Measurements from ENCODE around the gene EIF3I.
A peak's percentile ranks its signal among the peaks of the same experiment; 100 is the strongest.

Gene EIF3I

DNA sequence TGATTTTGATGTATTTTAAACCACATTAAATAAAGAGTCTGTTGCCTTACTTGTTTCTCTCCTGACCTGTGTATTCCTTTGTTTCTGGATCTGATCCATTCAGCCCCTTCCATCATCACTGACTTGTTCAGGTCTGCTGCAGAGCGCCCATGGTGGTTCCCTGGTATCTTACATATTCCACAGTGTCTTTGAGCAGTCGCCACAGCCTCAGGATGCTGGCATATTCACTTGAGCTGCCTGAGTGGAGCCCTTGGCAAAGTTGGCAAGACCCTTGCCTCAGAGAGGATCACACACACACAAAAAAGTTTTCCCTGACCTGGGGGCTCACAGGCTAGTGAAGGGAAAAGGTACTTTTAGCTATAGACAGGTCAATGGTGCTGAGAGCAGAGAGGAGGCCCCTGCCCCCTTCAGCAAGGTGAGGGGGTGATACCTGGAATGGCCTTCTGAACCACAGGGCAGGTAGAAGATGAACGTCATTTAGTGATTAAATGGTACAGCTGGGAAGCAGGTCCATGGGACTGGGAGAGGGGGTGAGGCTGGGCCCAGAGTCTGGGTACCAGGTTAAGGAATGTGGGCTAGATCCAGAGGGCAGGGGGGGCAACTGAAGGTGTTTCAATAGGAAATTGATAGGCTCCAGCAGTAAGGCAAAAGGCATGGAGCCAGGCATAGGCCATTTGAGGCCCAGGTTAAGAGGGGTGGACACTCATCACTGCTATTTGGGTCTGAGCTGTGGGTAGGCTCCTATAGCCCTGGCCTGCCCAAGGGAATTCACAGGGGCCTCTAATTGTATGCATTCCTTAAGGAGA is 23.8 kb upstream of the EIF3I start:
- DNase-seq, result no peak

GRCh38 chr1:32199043-32199716 is 23.0 kb upstream of the EIF3I start:
- DNase-seq, result no peak

GRCh38 chr1:32199717-32200072 is 22.5 kb upstream of the EIF3I start:
- no peak for DNase-seq

GRCh38 chr1:32200226-32201010 is 21.8 kb upstream of the EIF3I start, which contains the start of gene CCDC28B:
Gene CCDC28B, plus strand, starts transcription at chr1:32200595. Its CDS starts 1,341 bp downstream, at chr1:32201936.
- DNase-seq, result peak; percentile 38 to 65

DNA sequence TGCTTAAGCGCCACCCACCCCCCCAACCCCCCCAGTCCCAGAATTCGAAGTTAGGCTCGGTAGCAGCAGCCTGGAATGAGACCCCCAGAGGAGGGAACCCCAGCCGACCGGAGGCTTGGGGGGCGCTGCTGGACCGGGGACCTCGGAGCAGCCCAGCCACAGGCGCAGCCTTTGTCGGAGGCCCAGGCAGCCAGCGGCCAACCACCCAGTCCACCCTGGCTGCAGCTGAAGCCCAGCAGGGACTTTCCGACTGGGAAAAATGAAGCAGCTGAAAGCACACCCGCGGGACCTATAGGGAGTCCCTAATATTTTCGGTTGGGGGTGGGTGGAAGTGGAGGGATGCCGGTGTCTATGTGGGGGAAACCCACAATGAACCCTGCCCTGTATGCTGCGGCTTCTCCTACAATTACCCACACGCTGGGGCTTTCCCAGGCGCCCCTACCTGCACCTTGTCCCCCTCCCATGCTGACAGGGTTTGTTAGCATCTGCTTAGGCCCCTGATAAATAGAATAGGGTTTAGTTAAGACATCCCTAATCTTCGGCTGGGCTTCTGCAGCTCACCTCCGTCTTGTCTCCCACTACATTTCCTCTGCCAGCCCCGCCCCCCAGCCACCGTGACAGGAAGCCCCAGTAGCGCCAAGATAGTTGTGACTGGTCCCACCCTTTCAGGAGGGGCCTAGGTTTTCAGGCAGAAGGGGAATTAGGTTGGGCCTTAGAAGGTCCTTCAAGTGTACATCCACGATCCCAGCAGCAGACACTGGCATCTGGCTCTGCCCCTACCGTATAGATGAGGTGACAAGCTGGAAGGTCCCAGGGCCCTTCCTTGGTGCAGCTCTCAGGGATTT is 21.0 kb upstream of the EIF3I start:
- no peak for DNase-seq

GRCh38 chr1:32204943-32205361 is 17.3 kb upstream of the EIF3I start:
- no peak for DNase-seq

DNA sequence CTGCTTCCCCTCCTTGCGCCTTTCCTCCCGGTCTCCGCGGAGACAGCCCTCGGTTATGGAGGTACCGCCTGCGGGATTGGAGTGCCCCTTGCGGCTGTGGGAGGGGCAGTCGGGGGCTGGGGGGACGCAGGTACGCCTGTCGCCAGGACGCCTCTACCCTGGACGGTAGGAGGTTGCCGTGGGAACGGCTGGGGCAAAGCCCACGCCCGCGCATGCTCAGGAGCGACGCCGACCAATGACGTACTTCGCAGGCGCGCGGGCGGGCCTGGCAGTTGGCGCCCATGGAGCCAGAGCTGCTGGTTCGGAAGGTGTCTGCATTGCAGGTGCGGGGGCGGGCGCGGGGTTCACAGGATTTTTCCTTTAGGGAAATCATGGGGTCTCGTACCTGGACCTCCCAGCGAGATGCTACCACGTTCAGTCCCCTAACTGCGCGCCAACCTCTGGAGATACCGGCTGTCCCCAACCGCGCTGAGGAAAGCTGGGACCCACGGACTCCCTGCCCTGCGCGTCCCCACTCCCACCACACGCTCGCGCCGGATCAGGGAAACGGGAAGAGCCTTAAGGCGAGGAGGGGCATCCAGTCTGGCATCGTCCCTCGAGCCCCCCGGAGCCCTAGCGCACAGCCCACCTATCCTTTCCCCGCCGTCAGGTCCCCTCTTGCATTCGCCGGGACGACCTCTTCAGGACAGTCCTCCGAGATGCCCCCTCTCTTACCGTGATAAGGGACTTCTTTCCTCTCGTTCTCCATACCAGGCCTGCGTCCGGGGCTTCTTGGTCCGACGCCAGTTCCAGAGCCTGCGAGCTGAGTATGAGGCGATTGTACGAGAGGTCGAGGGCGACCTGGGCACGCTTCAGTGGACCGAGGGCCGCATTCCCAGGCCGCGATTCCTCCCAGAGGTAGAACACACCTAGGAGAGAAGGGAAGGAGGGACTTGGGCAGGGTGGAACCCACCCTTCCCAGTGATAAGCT is 16.5 kb upstream of the EIF3I start, which contains the start of gene IQCC:
Gene IQCC, plus strand, starts transcription at position 271 of the 970 bp plus-strand sequence. Its CDS starts 11 bp downstream, at position 282.
- DNase-seq, result peak; percentile 74 to 81

GRCh38 chr1:32208469-32208868 is 13.7 kb upstream of the EIF3I start:
- no peak for DNase-seq

DNA sequence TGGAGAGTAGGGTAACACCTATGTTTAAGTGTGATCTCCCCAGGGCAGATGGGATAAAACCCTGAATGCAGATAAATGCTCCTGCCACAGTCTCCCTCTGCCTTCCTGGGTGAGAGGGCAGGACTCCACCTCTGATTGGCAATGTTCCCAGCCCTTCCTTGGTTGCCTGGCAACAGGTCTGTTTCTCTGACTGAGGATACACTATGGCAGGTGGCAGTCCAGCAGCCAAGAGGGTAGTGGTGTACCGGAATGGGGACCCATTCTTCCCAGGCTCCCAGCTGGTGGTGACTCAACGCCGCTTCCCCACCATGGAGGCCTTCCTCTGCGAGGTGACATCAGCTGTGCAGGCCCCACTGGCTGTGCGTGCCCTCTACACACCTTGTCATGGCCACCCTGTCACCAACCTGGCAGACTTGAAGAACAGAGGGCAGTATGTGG is 13.3 kb upstream of the EIF3I start, which contains the start of gene DCDC2B:
Gene DCDC2B, plus strand, starts transcription at position 199 of the 438 bp plus-strand sequence. Its CDS starts 5 bp downstream, at position 204.
- DNase-seq, result peak; percentile 76 to 81

- DNase-seq, result peak; percentile 56 to 64
Observed at GRCh38 chr1:32215629-32216480, 6.4 kb upstream of the EIF3I start.

GRCh38 chr1:32216566-32216965 is 5.6 kb upstream of the EIF3I start:
- no peak for DNase-seq

DNA sequence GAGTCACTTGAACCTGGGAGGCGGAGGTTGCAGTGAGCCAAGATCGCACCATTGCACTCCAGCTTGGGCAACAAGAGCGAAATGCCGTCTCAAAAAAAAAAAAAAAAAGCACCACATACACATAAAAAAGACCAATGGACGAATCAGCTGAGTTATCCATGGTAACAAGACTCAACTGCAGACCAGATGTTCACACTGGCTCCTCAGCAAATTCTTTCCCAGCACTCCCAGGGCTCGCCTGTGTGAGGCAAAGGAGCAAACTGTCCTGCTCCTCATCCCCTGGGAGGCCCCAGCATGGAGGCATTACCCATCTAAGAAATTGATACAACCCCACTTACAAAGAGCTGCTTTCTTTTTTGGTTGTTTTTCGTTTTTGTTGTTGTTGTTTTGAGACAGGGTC is 3.2 kb upstream of the EIF3I start:
- DNase-seq, result no peak

DNA sequence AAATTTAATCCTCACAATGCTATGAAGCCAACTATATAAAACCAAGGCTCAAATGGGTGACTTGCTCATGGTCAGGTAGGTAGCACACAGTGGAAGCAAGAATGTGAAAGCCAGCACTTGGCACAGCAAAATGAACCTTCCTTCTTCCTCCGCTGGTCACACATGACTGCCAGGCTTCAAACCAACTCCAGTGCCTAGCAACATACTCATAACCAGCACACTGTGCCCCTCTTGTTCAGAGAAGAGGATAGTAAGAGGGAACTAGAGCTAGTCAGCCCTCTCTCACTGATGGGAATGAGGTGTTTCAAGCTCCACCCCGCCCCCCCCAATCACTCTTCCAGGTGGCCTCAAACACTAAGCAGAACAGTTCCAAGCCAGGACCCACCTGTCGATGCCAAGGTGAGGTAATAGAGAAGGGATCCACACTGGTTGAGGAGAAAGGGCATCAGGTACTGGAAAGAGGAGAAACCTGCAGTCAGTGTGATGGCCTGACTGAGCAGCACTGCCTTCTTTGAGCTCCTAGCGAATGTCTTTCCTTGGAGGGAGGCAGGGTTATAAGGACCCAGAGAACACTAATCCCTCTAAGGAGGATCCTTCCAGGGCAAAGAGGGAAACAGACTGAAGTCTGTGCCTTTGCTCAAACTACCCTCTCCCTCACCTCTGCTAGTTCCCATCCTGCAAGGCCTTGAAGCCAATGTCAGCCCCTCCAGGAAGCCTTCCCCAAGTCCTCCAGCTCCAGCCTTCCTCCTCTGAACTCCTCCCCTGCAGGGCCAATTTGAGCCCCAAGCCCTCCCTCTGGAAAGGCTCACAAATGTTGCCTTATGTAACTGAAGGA is 1.2 kb upstream of the EIF3I start:
- no peak for DNase-seq

GRCh38 chr1:32221581-32221979 is 627 bp upstream of the EIF3I start:
- no peak for DNase-seq

GRCh38 chr1:32223683-32224082 is 1.5 kb downstream of the EIF3I start:
- no peak for DNase-seq

DNA sequence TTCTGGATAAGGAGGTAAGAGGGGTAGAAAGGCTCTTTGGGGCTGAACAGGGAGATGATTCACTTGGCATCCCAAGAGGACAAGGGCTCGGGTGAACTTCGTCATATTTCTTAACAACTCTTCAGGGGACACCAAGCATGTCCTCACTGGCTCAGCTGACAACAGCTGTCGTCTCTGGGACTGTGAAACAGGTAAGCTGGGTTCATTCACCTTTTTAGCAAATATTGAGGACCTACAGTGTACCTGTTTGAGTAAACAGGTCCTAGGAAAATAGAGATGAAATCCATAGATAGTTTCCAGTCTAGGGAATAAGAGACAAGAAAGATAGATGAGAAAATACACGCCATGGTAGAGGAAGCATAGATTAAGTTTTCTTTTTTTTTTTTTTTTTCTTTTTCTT is 2.1 kb downstream of the EIF3I start:
- no peak for DNase-seq

- no peak for DNase-seq
Observed at GRCh38 chr1:32228771-32229170, 6.6 kb downstream of the EIF3I start.

- DNase-seq, result no peak
Observed at GRCh38 chr1:32231843-32232432, 9.7 kb downstream of the EIF3I start.

Data from NCI-H187 (cell line).